ENCODE measurements around the gene OSBPL3.

- TF ChIP-seq TAF1 (IDR thresholded peaks at IDR 0.05; ENCODE audit: low read depth): no peak
- peak; percentile 48; the same call in 1 of the 2 replicates for TF ChIP-seq MAX (IDR thresholded peaks at IDR 0.05)
- TF ChIP-seq EP300 (IDR thresholded peaks at IDR 0.05; ENCODE audit: borderline replicate concordance): no peak
- no peak for TF ChIP-seq USF1 (IDR thresholded peaks at IDR 0.05)
- TF ChIP-seq YY1 (IDR thresholded peaks at IDR 0.05; ENCODE audit: low read depth): no peak
- TF ChIP-seq CREB1 (IDR thresholded peaks at IDR 0.05; ENCODE audit: low read depth): no peak
- no peak for TF ChIP-seq TCF12 (IDR thresholded peaks at IDR 0.05; ENCODE audit: low read depth)
- no peak for TF ChIP-seq FOXM1 (IDR thresholded peaks at IDR 0.05; ENCODE audit: borderline replicate concordance, low read depth)
- TF ChIP-seq RAD21 (IDR thresholded peaks at IDR 0.05; ENCODE audit: low read depth): no peak
- TF ChIP-seq REST (IDR thresholded peaks at IDR 0.05; ENCODE audit: low read depth): no peak
- no peak for TF ChIP-seq TEAD4 (IDR thresholded peaks at IDR 0.05)
- TF ChIP-seq EGR1 (IDR thresholded peaks at IDR 0.05): no peak
- no peak for TF ChIP-seq CEBPB (IDR thresholded peaks at IDR 0.05)
- no peak for TF ChIP-seq ZBTB7A (IDR thresholded peaks at IDR 0.05; ENCODE audit: low read depth)
Measured at GRCh38 chr7:24968165-24968564, 11.8 kb downstream of the OSBPL3 start.
